Muscle of leg (tissue), 11 donors: ENCODE measurements around the gene CCM2L. TPM values are rescaled to one million over a fixed set of nuclear protein-coding genes. Genes with fewer than 3 reads are reported as not detected.
A peak's percentile ranks its signal among the peaks of the same experiment; 100 is the strongest.

ENCODE experiments used
- DNase-seq: peaks from one replicate; pipeline ENCODE4 v3.0.0; 2013
- H3K27ac ChIP-seq: one replicate; pipeline ENCODE4 v1.5.1; 2013; ENCODE audit warnings: mild to moderate bottlenecking, low read length, control low read depth
- H3K27me3 ChIP-seq: one replicate; pipeline ENCODE4 v1.6.1; 2013; ENCODE audit warnings: low read length; ENCODE audit not compliant: control insufficient read depth, insufficient read depth
- H3K36me3 ChIP-seq: one replicate; pipeline ENCODE4 v1.6.1; 2013; ENCODE audit warnings: low read length; ENCODE audit not compliant: control insufficient read depth, insufficient read depth
- H3K4me1 ChIP-seq: one replicate; pipeline ENCODE4 v1.6.1; 2013; ENCODE audit warnings: low read length; ENCODE audit not compliant: control insufficient read depth, insufficient read depth
- H3K4me3 ChIP-seq: one replicate; pipeline ENCODE4 v1.5.1; 2013; ENCODE audit warnings: low read length, control low read depth
- H3K9me3 ChIP-seq: replicated peaks from 2 replicates; pipeline ENCODE4 v1.6.1; 2013; ENCODE audit warnings: low read depth, low read length; ENCODE audit not compliant: control insufficient read depth
- WGBS: methylation state at CpG from one replicate; pipeline ENCODE4 v1.1.5; 2013; ENCODE audit warnings: missing lambda C conversion rate; ENCODE audit not compliant: insufficient coverage; 5-methylcytosine and 5-hydroxymethylcytosine counted together
- polyA plus RNA-seq, 8 donors: library from polyadenylated mRNA; unstranded; fragments of 120-200 nt; gene quantifications; one replicate each; pipeline versions ENCODE4 v1.2.1 to v1.2.3, GENCODE V29; 2013; ENCODE audit warnings: inconsistent platforms in 1 of 8, low replicate concordance in 1 of 8; ENCODE audit not compliant: insufficient read length in 8 of 8, insufficient read depth in 1 of 8
- total RNA-seq: library from RNA; stranded (reverse); fragments of 120-200 nt; gene quantifications from one replicate; pipeline ENCODE4 v1.2.4, GENCODE V29; 2013

Gene CCM2L
- total and polyA plus RNA-seq, 9 donors = 4.9 to 7.8 (median 6.0) TPM

DNA sequence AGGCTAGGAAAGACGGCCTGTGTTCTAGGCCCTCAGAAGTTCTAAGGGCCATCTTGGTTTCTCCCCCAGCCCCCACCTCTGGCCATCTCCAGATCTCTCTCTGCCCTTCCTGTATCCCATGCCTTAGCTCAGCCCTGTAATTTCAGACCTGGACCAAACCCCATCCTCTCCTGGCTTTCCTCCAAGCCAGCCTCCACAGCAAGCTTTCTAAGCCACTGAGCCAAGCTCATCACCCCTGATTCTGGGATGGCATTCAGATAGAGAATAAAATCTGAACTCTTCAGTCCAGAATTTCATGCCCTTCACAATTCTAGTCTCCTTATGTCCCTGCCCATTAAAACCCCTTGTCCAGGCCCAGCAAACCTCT lies 18.9 kb upstream of the CCM2L start:
- DNase-seq = no peak
- WGBS = no CpG with 5 or more reads among the region's 1 CpG
- Histone ChIP-seq H3K27me3 (peaks cover 29% of the 10 kb centered on the region), H3K4me1 (no peaks in the 10 kb centered on the region), H3K9me3 (no peaks in the 10 kb centered on the region), H3K27ac (no peak overlapping the region), H3K36me3 (no peaks in the 10 kb centered on the region), H3K4me3 (no peak overlapping the region)

DNA sequence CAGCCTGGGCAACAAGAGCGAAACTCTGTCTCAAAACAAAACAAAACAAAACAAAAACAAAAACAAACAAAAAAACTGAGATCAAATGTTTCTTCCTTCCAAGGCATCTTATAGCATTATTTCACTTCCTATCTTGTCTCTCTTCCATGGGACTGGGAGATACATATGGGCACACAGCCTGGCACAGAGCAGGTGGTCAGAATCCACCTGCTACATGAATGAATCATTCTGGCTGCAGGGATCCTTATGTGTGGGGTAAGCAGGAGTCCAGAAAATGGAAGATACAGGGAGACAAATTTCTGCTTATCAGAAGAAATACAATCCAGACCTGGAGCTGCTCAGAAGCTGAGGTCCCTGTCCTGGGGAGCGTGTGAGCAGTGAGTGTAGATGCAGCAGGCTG lies 18.2 kb upstream of the CCM2L start:
- H3K27ac ChIP-seq = no peak overlapping the region
- no peak overlapping the region for H3K4me3 ChIP-seq
- H3K27me3 ChIP-seq = peaks cover 29% of the 10 kb centered on the region
- H3K4me1 ChIP-seq = no peaks in the 10 kb centered on the region
- no peaks in the 10 kb centered on the region for H3K36me3 ChIP-seq
- no peaks in the 10 kb centered on the region for H3K9me3 ChIP-seq
- WGBS = 60% methylated on average over 1 of the region's 2 CpGs
- DNase-seq = no peak

DNA sequence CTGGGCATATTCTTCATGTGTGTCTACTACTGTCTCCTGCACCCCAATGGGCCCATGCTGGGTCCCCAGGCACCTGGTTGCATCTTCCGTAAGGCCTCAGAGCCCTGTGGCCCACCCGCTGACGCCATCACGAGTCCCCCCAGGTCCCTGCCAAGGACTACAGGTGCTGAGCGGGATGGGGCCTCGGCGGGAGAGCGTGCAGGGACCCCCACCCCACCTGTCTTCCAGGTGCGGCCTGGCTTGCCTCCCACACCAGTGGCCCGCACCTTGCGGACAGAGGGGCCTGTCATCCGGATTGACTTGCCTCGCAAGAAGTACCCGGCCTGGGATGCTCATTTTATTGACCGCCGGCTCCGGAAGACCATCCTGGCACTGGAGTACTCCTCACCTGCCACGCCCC lies 13.2 kb upstream of the CCM2L start:
- no peaks in the 10 kb centered on the region for H3K4me1 ChIP-seq
- 96% methylated on average over 15 of the region's 18 CpGs for WGBS
- no peak overlapping the region for H3K4me3 ChIP-seq
- H3K9me3 ChIP-seq = no peaks in the 10 kb centered on the region
- H3K27ac ChIP-seq = no peak overlapping the region
- no peak for DNase-seq
- H3K27me3 ChIP-seq = peaks cover 29% of the 10 kb centered on the region
- no peaks in the 10 kb centered on the region for H3K36me3 ChIP-seq

DNA sequence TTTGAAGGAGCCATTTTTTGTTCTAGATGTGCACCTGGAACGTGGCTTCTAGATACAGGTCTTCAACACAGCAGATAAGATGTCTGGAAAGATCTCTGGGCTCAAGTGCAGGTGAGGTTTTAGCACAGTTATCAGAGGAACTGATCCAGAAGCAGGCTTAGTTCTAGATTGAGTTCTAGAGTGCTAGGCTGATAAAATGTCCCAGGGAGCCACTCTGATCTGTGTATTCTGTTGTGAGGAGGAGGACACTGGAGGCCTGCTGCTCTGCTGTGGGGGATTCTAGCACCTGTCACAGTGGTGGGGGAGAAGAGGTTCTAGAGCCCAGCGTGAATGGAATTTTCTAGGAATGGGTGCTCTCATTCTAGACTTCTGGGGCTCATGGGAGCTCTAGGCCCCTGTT lies 12.0 kb upstream of the CCM2L start:
- 20% methylated on average over 1 of the region's 2 CpGs for WGBS
- peaks cover 26% of the 10 kb centered on the region for H3K27me3 ChIP-seq
- no peak for DNase-seq

DNA sequence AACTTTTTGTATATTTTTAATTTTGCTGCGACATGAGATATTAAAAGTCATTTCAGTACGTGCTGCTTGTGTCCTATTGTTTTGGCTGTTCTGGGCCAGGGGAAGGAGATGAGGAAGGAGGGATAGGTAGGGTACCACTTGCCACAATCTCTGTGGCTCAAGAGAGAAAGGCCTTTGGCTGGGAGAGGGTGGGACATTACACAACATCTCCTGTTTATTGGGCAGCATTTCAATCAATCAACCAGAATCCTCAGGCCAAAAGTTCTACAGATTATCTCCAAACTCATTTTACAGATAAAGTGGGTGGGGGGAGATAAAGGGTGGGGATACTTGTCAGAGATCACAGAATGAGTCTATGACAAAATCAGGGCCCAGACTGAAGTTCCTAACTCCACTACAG lies 6.9 kb upstream of the CCM2L start:
- no peak overlapping the region for H3K4me3 ChIP-seq
- no peaks in the 10 kb centered on the region for H3K9me3 ChIP-seq
- no peaks in the 10 kb centered on the region for H3K36me3 ChIP-seq
- no CpG with 5 or more reads among the region's 2 CpGs for WGBS
- H3K4me1 ChIP-seq = peaks cover 11% of the 10 kb centered on the region
- H3K27ac ChIP-seq = no peak overlapping the region
- H3K27me3 ChIP-seq = peaks cover 2% of the 10 kb centered on the region
- no peak for DNase-seq

More for the DNA sequence above, 12.0 kb upstream of the CCM2L start:
- H3K36me3 ChIP-seq = no peaks in the 10 kb centered on the region
- H3K4me1 ChIP-seq = no peaks in the 10 kb centered on the region
- no peak overlapping the region for H3K27ac ChIP-seq
- no peak overlapping the region for H3K4me3 ChIP-seq
- H3K9me3 ChIP-seq = no peaks in the 10 kb centered on the region

DNA sequence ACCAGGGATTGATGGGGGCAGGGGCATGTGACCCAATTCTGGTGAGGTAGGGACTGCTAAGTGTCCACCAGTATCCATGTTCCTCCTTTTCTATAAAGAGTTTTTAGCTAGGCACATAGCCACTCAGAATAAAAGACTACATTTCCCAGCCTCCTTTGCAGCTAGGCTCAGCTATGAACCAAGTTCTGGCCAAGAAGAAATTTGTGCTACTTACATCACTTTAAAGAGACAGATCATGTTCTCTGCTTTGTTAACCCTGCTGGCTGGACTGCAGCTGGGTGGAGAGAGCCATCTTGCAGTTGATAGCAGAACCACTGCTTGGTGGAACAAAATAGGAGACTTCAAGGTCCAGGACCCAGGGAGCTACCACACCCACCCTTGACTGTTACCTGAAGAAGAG lies 5.3 kb upstream of the CCM2L start:
- Histone ChIP-seq H3K4me3 (no peak overlapping the region), H3K27me3 (peaks cover 2% of the 10 kb centered on the region), H3K27ac (no peak overlapping the region), H3K9me3 (no peaks in the 10 kb centered on the region), H3K4me1 (peaks cover 14% of the 10 kb centered on the region), H3K36me3 (no peaks in the 10 kb centered on the region)
- peak; percentile 16 for DNase-seq

DNA sequence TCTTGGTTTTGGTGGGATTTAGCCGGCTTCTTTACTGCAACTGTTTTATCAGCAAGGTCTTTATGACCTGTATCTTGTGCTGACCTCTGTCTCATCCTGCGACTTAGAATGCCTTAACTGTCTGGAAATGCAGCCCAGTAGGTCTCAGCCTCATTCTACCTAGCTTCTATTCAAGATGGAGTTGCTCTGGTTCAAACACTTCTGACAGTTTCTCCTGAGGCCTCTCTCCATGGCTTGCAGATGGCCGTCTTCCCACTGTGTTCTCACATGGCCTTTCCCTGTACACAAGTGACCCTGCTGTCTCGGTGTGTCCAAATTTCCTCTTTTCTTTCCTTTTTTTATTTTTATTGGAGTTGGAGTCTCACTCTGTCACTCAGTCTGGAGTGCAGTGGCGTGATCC lies 4.2 kb upstream of the CCM2L start:
- H3K36me3 ChIP-seq = no peaks in the 10 kb centered on the region
- WGBS = 95% methylated on average over 2 of the region's 5 CpGs
- DNase-seq = no peak
- H3K9me3 ChIP-seq = no peaks in the 10 kb centered on the region
- H3K4me1 ChIP-seq = peaks cover 14% of the 10 kb centered on the region
- H3K27ac ChIP-seq = no peak overlapping the region
- peaks cover 6% of the 10 kb centered on the region for H3K27me3 ChIP-seq
- no peak overlapping the region for H3K4me3 ChIP-seq

DNA sequence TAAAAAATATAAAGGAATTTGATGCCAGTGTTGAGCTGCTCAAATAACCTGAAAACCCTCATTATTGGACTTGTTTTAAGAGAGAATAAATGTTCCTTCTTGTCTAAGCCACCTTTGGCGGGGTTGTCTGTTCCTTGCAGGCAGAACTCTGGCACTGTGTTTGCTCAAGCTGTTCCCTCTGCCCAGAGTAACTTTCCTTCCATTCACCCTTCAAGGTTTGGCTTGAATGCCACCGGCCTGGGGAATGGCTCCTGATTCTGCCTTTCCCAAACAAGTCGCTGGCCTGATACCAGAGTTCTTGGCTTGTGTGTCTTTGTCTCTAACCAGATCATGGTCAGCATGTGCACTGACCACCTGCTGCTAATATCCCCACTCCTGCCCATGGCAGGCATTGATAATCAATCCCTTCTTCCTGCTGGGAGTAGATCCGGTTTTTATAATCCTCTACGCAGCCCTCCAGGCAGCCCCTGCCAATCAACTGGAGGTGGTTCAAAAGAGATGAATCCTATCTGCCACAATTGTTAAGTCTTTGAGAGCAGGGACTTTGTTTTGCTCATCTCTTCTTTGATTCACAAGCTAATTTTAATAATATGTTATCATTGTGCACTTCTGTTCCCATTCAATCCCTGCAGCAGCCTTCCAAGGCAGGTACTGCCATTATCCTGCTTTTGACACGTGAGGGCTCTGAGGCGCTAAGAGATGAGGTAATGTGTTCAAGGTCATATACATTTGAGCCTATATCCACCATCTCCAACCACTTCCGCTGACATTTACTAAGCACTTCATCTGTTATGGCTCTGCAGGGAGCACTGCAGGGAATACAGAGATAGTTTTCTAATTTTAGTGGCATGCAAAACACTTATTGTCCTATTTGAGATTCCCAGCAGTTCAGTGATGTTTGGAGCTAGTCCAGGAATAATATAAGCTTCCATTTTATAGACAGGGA lies 3.1 kb upstream of the CCM2L start:
- Histone ChIP-seq H3K27ac (peak overlapping the region; percentile 75), H3K9me3 (no peaks in the 10 kb centered on the region), H3K36me3 (no peaks in the 10 kb centered on the region), H3K4me3 (no peak overlapping the region), H3K27me3 (peaks cover 7% of the 10 kb centered on the region), H3K4me1 (peaks cover 14% of the 10 kb centered on the region)
- WGBS = 62% methylated on average over 3 of the region's 8 CpGs
- peak; percentile 24 for DNase-seq

DNA sequence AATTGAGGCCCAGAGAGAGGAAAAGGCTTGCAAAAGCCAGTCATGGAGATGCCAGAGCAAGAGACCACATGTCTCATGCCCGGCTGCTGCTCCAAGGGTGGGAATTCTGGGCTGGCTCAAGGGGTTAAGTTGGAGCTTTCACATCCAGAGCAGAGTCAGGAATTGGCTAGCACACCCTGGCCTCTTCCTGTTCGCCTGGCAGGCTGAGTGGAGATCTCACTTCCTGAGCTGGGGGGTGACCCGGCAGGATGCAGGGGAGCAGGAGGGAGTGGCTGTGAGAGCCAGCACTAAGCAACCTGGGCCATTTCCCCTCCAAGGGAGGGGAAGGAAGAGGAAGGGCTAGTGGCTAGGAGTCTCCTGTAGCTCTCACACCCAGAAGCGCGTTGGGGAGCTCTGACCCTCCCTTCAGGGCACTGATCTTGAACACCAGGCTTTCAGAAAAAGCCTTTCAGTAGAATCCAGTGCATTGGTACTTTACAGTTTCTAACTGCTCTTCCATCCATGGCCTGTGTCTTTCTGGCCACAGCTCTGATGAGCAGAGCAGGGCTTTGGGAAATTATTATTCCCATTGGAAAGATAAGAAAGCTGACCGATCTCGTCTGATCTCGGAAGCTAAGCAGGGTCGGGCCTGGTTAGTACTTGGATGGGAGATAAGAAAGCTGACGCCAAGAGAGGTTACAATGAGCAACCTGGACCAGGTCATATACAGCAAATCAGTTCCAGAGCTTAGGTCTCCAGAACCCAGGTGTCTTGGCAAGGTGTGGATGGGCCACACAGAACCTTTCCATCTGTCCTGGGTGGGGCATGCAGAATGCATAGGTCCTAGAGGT lies 2.2 kb upstream of the CCM2L start:
- DNase-seq = peak; percentile 54
- no peaks in the 10 kb centered on the region for H3K36me3 ChIP-seq
- 27% methylated on average over 7 of the region's 10 CpGs for WGBS
- peaks cover 10% of the 10 kb centered on the region for H3K27me3 ChIP-seq
- H3K27ac ChIP-seq = peak overlapping the region; percentile 45
- H3K9me3 ChIP-seq = no peaks in the 10 kb centered on the region
- H3K4me1 ChIP-seq = peaks cover 14% of the 10 kb centered on the region
- no peak overlapping the region for H3K4me3 ChIP-seq

DNA sequence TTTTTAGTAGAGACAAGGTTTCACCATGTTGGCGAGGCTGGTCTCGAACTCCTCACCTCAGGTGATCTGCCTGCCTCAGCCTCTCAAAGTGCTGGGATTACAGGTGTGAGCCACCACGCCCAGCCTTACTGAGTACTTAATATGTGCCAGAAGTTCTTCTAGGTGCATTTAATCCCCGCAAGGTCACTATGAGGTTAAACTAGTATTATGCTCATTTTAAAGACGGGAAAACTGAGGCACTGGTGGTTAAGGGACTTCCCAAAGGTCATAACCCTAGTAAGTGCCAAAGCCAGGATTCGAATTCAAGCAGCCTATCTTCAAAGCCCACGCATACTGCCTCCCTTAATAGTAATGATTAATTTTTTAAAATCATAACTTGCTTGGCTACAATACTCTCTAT lies 674 bp upstream of the CCM2L start:
- Histone ChIP-seq H3K27ac (peak overlapping the region; percentile 42), H3K27me3 (peaks cover 10% of the 10 kb centered on the region), H3K36me3 (no peaks in the 10 kb centered on the region), H3K4me1 (peaks cover 14% of the 10 kb centered on the region), H3K9me3 (no peaks in the 10 kb centered on the region), H3K4me3 (no peak overlapping the region)
- 71% methylated on average over 2 of the region's 7 CpGs for WGBS
- DNase-seq = no peak
